Activated CD4-positive, CD25-positive, alpha-beta regulatory T cell treated with anti-CD3 and anti-CD28 coated beads, Interleukin-2, amount 50 U/mL, for 24 hours (primary cell): ENCODE measurements around the gene CD47.

Experiments used
- ATAC-seq, 2 donors: fragments of 150-1000 bp; cut with Tn5 transposase; one replicate each; pipeline ENCODE4 v1.10.0; 2021; ENCODE audit warnings: mild to moderate bottlenecking in 1 of 2, moderate library complexity in 1 of 2

The CD47 gene

GRCh38 chr3:108114423-108115065 lies 23.7 kb upstream of the CD47 start:
- no peak for ATAC-seq

DNA sequence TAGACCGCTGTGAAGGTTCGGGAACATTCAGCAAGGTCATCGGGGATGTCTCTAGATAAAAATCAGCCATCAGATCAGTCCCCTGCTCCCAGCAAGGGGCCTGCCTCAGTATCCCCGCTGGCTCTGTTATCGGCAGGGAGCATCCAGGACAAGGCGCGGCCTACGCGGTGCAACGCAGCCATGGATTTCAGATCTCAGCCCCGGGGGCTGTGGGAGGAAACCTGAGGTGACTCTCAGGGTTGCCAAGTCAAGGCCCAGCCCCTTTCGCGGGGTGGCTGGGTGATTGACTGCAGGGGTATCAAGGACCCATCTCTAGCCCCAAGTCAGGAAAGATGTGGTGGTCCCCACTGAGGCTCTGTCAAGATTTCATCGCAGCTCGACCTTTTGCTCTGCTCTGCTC lies 23.1 kb upstream of the CD47 start:
- ATAC-seq = no peak

DNA sequence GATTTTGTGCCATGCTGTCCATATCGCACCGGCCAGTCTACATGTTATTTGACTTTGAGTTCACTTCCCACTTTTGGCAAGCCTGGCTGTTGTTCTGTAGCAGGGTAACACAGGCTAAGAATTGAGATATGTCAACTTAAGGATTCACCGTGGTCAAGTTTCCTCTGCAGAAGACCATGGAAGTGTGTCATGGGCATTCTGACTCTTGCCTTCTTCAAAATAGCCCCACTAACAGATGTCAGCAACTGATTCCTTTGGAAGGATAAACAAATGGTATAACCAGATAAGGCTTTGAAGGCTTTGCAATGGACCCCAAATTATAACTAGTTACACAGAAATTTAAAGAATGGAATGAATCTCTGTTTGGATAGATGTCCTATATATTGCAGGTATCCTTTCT lies 20.1 kb upstream of the CD47 start:
- ATAC-seq = no peak

GRCh38 chr3:108108416-108108815 lies 17.6 kb upstream of the CD47 start:
- no peak for ATAC-seq

DNA sequence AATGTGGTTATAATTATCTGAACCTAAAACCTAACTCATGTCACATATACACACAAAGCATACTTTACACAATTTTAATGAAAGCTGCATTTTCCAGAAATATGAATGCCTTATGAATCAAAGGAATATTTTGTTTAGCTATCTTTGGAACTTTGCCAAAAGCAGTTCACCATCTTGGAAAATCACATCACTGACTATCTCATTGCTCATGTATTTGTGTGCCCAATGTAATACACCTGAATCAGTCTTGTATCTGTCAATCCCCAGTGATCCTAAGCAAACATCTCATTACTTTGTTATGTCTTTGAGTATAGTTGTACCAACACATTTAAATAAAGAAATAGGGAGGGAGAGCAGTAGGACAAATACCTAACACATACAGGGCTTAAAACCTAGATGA lies 15.6 kb upstream of the CD47 start:
- ATAC-seq = no peak

DNA sequence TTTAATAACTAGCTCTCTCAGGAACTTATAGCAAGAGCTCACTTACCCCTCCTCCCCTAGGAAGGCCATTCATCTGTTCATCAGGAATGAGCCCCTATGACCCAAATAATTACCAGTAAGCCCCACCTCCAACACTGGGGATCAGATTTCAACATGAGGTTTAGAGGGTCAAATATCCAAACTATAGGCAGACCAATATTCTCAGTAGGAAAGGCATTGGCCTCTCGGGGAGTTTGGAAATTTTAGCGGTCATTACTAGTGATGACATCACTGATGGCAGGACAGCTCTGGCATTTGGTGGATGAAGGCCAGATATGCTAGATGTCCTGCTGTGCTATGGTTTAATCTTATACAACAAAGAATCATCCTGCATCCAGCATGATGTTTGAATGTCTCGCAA lies 15.2 kb upstream of the CD47 start:
- ATAC-seq = no peak

DNA sequence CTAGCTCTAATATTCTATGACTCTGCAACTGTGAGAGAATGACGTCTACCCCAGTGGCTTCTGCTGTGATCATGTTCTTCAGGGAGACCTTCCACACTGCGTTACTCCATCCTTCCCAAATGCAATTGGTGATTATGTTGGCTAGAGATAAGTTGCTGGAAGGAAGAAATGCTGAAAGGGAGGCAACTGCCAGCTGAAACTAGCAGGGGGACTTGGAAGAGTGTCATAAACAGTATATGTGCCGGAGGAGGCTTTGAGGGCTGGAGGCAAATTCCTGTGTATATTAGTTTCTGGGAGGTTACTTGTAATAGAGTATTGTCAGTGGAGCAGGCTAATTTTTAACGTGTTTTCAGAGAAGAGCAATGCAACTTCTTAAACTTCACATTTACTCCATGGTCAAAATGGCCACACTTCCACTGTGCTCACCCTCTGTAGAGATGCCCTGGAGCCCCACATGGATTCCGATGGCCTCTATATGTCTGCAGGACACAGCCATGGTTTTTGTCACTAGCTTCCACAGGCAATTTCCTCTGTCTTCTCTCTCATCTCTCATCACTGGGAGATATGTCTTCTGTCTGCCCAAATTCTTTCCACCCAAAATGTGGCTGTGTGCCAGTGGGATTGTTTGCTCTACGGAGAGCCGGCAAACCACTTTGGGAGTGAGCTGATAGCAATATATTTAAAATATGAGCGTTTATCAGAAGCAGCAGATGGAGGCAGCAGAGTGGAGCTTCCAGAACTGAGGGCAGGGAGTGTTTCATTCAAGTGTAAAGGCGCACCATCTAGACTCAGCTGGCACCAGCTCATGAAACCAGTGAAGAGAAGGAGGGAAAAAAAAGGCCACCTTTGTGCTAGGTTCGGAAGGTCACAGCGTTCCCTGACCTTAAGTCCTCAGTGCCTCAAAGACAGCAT lies 13.3 kb upstream of the CD47 start:
- ATAC-seq = no peak

GRCh38 chr3:108103040-108103751 lies 12.4 kb upstream of the CD47 start:
- ATAC-seq = no peak

DNA sequence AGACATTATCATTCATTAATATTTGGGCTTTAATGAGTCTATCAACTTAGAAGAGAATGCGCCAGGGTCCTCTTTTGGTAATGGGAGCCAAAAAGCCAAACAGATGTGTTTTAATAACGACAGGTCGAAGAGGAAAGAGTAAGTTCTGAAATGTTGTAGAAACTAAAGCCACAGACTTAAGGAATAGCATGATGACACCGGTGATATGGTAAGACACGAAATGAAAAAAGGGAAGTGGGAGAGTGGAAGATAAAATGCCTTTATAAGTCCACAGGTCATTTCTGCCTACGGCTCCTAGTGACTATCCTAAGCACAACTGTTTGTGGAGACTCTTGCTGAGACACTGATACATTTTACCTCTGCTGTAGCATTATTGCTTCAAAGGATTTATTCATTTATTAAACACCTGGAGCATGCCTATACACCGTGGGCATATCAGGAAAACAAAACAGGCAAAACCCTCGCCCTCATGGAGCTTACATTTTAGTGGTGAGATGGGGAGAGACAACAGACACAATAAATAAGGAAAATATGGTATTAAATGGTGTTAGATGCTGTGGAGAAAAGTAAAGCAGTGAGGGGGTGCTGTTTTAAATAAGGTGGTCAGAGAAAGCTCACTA lies 11.7 kb upstream of the CD47 start:
- ATAC-seq = no peak

DNA sequence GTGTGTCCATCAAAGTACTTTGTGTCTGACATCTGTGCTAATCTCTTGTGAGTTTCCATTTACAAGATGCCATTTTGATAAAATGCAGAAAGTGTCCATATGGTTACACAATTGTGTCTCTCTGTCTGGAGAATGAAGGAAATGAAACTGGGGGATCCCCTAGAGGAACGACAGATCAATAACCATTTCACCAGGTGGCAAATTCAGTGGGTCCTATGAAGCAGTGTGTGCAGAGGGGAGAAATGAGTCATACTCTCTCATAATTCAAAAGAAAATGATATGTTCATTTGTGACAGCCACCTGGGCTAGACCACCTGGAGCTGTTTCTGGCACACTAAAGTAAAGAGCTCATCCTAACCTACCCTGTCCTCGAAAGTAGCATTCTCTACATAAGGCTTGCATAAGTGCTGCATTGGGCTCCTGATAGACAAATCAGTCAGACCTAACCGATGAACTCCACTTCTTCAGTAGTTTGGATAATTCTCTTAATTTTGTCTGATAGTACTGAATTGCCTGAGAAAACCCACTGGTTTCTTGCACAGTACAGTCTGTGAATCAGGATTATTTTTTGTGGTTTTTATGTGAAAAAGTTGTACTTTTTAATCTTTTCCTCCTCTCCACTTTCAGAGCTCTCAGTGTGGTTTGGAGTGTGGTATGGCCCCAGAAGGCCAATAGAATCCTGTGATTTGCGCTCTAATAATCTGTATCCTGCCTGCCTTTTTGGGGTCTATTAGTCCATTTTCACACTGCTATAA lies 10.3 kb upstream of the CD47 start:
- peak; percentile 94 to 96 for ATAC-seq

DNA sequence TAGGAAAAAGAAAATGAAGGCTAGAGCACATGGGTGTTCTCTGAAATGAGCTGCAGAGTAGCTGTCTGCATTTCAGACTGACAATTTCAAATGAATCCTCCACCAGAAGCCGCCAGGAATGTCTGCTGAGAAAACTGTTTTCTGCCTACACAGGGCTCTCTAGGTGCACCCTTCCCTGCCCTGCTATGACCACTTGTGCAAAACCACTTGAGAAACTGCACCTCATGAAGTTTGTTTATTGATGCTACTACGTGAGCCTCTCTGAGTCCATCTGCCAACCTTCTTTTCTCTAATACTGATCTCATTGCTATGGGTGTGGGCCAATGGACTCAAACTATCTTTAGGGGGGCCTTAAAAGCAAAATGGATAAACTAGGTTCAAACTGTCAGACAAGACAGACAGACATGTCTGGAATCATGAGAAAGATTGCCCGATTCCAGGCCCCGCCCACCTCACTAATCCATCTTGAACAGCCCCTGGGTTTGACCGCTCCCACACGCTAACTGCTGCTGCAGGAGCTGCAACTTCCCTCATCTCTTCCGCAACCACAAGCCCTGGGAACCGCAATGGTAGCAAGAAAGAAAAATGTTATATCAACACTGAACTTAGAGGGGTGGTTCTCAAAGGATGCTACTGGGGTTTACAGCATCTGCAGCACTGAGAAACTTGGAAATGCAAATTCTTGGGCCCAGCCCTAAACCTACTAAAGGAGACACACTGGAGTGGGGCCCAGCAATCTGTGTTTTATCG lies 9.0 kb upstream of the CD47 start:
- ATAC-seq = no peak

DNA sequence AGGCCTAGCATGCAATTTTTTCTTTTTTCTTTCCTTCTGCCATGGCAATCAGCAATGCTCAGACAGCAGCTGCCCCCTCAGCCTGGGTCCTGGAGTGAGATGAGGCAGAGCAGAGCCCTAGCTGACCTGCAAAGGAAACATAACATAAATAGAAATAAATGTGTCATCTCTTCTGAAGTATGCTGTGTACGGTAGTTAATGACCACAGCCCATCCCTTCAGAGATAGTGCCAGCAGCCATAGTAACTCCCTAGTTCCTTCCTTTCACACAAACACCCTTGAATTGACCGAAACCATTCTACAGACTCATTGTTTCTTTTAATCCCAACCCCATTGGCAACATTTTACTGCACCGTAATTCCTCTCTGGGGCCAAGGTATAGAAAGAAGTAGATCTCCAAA lies 8.4 kb upstream of the CD47 start:
- ATAC-seq = no peak

DNA sequence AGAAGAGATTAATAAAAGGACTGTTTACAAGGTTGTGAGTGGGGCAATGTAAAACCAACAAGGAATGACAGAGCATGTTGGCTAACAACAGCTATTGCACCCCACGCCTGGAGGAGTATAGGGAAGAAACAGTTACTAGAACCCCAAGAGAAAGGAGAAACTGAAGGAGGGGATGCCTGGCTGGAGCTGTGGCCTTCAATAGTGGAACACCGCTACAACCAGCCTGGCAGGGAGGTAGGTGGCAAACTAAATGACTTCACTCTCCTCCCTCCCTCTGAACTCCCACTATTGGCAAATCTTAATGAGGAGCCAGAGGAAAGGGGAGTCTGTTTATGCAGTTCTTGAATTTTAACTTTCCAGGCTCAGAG lies 7.2 kb upstream of the CD47 start:
- ATAC-seq = no peak

DNA sequence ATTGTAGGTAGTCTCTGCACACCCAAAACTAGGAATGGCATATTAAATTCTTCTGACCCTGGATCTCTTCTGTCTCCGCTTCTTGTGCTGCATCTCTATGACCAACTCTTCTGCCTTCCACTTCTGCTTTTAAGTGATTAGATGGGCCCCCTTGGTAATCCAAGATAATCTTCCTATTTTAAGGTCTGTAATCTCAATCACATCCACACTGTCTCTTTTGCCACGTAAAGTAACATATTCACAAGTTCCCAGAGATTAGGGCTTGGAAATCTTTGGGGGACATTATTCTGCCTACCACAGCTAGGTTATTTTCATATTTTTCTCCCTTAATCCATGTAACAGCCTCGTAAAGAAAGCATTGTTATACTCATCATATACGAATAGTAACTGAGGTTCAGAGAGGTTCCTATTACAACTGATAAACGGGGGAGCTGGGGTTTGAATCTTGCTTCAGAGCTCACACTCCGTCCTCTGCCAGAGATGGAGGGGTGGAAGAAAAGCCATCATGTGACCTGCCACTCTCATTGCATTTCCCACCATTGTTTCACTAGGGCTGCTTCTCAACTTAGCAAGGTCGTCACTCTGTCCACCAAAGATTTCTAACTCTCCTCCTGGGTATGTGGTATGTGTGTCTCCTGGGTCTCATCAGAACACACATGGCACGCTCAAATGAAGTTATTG lies 6.6 kb upstream of the CD47 start:
- no peak for ATAC-seq

DNA sequence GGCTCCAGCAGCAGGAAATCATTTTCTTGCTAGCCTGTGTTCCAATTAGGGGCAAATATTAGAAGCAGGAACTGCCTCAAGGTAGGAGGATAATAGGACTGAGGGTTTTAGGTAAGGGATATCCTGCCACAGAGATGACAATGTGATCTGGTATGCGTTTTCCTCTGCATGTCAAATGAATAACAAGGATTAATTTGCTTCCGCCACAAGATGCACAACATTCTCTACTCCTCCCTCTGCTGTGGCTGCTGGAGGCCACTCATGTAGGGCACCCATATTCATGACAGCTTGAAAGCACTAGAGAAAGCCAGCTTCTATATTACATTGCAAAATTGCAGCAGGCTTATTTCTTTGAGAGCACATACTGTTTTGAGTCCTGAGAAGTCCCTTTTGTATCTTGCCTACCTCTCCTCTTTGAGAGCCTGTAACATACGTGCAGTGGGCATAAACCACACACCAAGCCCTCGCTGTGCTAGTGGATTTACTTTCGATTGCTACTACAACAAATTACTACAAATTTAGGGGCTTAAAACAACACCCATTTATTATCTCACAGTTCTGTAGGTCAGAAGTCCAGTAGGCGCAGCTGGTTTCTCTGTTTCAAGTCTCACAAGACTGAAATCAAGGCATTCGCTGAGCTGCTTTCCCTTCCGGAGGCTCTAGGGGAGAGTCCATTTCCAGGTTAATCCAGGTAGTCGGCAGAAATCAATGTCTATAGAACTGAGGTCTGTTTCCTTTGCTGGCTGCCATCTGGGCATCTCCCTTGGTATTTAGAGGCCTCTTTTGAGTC lies 5.9 kb upstream of the CD47 start:
- no peak for ATAC-seq

- peak in 1 of 2 donors; percentile 14 for ATAC-seq
These were observed 2.8 kb upstream of the CD47 start for GRCh38 chr3:108093616-108094015.

DNA sequence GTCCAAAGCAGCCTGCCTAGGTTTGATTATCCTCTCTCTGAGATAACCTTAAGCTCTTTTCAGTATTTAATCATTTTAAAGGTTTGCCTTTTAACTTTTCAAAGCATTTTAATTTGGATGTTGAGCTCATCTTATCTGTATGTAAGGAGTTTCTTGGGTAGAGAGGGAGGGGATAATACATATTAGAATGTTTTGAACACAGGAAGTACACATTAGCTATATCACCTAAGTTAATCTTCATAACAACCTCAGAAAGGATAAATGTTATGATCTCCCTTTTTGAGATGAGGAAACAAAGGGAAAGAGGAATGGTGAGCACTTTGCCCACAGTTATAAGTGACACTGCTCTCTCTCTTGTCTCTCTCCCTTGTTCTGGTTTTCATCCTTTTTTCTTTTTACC lies 2.2 kb upstream of the CD47 start:
- ATAC-seq = no peak

GRCh38 chr3:108092501-108092900 lies 1.7 kb upstream of the CD47 start:
- ATAC-seq = no peak

GRCh38 chr3:108091498-108092250 lies 843 bp upstream of the CD47 start:
- ATAC-seq = no peak
